Omental fat pad (tissue), 4 donors: ENCODE measurements around the gene RSPH3. TPM values are rescaled to one million over a fixed set of nuclear protein-coding genes. Genes with fewer than 3 reads are reported as not detected.
A peak's percentile ranks its signal among the peaks of the same experiment; 100 is the strongest.

Experiments used
- ATAC-seq: fragments of 150-250 bp; one replicate; pipeline ENCODE4 v1.9.1; 2016; ENCODE audit warnings: mild to moderate bottlenecking, moderate library complexity; ENCODE audit not compliant: low FRiP score
- DNase-seq: peaks from one replicate; pipeline ENCODE4 v3.0.0-alpha.2; 2019; ENCODE audit warnings: low spot score
- total RNA-seq, 4 donors: library from RNA; depleted of rRNA; stranded (reverse); fragments of >200 nt; gene quantifications; one replicate each; pipeline ENCODE4 v1.1.0, GENCODE V29; 2016
- TF ChIP-seq, protein P1 (sequence below), 3 donors: fragments of 450-650 bp; IDR thresholded peaks; one replicate each; pipeline ENCODE4 v1.5.1; 2016 to 2017; ENCODE audit warnings: antibody characterized with exemption in 3 of 3, mild to moderate bottlenecking in 3 of 3, moderate library complexity in 2 of 3

The RSPH3 gene, protein sequence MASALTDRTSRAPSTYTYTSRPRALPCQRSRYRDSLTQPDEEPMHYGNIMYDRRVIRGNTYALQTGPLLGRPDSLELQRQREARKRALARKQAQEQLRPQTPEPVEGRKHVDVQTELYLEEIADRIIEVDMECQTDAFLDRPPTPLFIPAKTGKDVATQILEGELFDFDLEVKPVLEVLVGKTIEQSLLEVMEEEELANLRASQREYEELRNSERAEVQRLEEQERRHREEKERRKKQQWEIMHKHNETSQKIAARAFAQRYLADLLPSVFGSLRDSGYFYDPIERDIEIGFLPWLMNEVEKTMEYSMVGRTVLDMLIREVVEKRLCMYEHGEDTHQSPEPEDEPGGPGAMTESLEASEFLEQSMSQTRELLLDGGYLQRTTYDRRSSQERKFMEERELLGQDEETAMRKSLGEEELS
- total RNA-seq = 10 to 100 TPM in 1 of 4 donors, 1 to 10 TPM in 3; 6.4 to 11.7 (median 7.5) TPM

DNA sequence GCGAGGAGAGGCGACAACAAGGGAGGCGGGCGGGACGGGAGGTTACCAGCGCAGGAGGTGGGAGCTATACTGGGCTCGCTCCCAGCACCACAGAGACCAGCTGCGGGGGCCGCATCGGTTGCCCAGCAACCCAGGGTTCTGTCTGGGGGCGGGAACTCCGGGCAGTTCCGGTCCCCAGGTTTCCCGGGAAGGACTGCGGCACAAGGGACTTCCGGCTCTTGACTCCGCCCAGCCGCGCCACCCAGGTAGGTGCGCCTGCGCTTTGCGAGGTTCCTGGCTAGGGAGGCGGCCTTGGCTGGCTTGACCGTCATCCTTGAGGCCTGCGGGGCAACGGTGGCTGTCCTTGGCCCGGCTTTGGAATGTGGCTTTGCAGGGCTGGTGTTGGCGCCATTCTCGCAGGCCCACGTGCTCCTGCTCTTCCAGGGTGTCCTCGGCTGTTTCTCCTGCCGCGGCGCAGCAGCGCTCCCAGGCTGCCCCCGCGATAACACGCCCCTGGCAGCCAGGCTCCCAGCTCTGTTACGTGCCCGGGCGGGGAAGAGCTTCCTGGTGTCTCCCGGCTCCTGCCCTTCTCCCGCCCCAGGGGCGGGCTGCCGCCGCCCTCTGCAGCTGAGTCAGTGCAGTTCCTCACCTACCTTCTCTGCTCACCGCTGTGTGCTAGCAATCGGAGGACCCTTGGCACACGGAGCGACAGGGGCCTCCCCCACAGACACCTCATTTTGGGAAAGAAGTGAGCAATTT is at the start of gene RSPH3:
TSS of gene RSPH3 (minus strand) at position 537 of the 738 bp plus-strand sequence. CDS start 652 bp downstream, outside the sequence.
- TF ChIP-seq, protein P1, sequence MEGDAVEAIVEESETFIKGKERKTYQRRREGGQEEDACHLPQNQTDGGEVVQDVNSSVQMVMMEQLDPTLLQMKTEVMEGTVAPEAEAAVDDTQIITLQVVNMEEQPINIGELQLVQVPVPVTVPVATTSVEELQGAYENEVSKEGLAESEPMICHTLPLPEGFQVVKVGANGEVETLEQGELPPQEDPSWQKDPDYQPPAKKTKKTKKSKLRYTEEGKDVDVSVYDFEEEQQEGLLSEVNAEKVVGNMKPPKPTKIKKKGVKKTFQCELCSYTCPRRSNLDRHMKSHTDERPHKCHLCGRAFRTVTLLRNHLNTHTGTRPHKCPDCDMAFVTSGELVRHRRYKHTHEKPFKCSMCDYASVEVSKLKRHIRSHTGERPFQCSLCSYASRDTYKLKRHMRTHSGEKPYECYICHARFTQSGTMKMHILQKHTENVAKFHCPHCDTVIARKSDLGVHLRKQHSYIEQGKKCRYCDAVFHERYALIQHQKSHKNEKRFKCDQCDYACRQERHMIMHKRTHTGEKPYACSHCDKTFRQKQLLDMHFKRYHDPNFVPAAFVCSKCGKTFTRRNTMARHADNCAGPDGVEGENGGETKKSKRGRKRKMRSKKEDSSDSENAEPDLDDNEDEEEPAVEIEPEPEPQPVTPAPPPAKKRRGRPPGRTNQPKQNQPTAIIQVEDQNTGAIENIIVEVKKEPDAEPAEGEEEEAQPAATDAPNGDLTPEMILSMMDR (IDR thresholded peaks at IDR 0.05) = no peak
- ATAC-seq = peak; percentile 95
- DNase-seq = peak; percentile 71

DNA sequence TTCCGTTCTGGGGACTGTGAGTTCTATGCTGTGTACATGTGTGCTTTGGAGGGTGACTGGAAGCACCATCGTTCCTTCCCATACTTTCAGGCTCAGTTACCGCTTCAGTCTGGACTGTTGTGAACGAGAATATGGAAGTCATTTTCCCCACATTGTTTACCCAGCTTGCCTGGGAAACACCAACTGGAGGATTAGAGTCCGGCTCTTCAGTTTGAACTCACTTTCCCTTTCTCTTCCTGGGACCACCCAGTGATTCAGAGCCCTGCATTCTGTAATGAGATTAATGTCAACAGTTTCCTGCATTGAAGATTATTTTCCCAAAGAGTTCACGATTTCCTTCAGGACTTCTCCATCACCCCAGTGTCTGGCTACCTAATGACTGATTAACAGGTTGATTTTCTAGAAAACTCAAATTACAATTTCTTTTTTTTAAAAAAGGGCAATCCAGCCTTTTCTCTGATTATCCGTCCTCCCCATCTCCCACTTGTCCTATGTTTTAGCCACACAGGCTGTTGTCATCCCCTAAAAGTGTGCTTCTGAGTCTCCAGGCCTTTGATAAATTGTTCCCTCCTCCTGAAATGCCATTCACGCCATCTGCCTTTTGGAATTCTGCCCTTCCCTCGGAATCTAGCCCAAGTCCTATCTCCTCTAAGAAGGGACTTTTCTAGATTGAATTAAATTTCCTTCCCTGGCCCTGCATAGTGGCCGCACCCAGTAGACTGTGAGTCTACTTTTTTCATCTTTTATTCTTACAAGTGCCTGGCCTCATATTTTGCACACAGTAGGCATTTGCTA is 48.1 kb upstream of the RSPH3 start:
- TF ChIP-seq, protein P1 (IDR thresholded peaks at IDR 0.05) = no peak
- ATAC-seq (no peak), DNase-seq (no peak)

DNA sequence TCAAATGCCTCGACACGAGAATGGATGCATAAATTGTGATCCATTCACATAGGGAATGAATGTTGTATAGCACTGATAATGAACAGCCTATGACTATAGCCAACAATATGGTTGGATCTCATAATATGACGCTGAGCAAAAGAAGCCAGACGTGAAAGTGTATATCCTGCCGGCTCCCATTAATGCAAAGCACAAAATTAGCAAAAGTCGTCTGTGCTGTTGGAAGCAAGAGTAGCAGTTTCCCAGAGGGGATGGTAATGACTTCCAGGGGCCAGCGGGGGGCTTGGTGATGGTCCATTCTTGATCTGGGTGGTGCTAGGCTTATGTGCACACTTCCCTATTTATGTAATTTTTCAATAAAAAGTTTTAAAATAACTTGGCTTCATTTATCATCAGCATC is 45.8 kb upstream of the RSPH3 start:
- TF ChIP-seq, protein P1 (IDR thresholded peaks at IDR 0.05) = no peak
- DNase-seq = no peak
- no peak for ATAC-seq

DNA sequence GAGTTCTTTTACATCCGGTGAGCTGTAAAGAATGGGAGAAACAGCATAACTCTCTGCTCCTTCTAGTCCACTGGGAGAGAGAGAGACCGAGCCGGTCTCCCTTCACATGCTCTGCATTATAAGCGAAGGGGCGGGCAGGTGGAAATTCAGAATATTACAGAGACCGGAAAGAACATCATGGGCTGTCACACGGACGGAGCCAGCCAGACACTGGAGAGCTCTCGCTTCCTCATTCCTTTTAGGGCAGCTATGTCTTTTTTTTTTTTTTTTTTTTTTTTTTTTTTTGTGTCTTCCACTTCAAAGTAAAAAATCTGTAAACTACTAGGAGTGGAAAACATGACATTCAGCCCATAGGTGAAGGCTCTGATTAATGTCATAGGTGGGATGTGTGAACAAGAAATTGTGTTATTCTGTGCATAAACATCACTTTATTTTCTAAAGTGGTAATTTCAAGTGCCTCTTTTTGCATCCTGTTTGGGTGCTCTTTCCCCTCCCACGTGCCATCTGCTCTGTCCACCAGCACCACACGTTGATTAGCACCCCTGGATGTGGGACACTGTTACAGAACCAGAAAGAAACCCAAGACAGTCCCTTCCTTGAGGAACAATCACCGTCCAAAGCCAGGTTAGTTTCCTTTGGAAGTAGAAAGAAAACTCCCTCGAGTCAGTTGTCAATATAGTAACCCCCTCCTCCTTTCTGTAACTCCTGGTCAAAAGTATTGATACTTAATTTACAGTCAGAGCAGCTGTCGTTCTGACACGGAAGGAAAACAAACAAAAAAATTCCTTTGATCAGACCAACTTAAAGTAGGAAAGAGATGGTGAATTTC is 45.1 kb upstream of the RSPH3 start, which contains the start of gene TAGAP:
TSS of gene TAGAP (minus strand) at position 93 of the 829 bp plus-strand sequence. CDS start 845 bp downstream, outside the sequence.
- DNase-seq (no peak), ATAC-seq (peak; percentile 54)
- TF ChIP-seq, protein P1 (IDR thresholded peaks at IDR 0.05) = no peak

DNA sequence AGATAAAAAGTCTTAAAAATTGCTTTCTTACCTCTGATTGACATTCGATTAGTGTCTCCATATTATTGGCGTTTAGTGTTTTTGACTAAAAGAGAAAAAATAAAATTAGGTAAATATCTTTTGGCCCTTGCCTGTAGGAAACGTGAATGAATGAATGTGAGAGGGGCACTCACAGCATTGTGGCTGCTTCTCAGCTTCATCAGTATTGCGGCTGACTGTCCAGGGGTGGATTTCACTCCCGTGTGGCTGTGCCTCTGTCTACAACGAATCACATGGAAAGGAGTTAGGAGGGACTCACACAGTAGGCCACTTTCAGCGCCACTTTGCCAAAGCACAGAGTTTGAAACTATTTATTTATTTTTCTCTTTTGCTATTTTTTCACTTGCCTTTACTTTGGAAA is 43.9 kb upstream of the RSPH3 start:
- ATAC-seq (no peak), DNase-seq (no peak)
- TF ChIP-seq, protein P1 (IDR thresholded peaks at IDR 0.05) = no peak

DNA sequence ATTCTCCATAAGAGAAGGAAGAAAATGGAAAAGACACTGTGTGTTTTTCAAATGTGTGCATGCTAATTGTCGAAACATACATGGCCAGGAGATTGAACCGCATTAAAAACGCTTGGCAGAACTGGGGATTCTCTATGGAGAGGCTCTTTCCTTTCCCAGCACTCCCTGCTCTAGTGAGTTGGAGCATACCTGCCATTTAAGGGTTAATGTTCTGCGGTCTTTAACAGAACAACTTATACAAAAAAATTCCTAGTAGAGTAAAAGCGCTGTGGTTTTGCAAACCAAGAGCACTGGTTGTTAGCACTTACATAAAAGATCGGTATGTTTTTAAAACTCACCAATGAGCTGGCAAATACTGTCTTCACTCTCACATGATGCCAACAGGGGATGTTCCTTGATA is 43.2 kb upstream of the RSPH3 start:
- DNase-seq (no peak), ATAC-seq (no peak)
- TF ChIP-seq, protein P1 (IDR thresholded peaks at IDR 0.05) = no peak
